Measurements from ENCODE around the gene SEPTIN8.

Gene SEPTIN8

GRCh38 chr5:132777209-132778069, at the start of gene SEPTIN8:
TSS of gene SEPTIN8 (minus strand) at chr5:132777239. CDS start at chr5:132777137, 102 bp downstream.
- DNase-seq (ENCODE audit: low read depth): peak; percentile 34

- no peak for DNase-seq (ENCODE audit: low read depth)
Measured at GRCh38 chr5:132826424-132827082, 49.5 kb upstream of the SEPTIN8 start.

DNA sequence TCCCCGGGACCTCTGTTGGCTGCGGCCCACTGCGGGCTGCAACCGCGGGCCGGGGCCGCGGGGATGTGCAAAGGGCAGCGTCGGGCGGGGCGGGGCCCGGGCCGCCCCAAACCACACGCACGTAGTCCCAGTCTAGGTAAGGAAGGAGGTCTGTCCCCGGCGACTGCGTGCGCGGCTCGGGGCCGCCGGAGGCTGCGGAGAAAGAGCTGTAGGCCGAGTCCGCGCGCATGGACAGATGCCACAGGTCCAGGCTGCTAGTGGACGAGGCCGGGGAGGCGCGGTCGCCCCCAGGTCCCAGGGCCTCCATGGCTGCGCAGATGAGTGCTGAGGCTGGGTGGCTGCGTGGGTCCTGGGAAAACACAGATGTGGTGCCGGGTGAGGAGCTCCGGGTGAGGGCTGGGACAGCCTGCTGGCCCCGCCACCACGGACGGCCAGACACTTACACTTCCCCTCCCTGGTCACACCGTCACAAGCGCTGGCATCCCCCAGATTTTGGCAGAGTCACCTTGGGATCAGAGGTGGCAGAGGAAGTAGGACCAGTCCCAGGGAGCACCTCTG, 48.9 kb upstream of the SEPTIN8 start:
- DNase-seq (ENCODE audit: low read depth): no peak

DNA sequence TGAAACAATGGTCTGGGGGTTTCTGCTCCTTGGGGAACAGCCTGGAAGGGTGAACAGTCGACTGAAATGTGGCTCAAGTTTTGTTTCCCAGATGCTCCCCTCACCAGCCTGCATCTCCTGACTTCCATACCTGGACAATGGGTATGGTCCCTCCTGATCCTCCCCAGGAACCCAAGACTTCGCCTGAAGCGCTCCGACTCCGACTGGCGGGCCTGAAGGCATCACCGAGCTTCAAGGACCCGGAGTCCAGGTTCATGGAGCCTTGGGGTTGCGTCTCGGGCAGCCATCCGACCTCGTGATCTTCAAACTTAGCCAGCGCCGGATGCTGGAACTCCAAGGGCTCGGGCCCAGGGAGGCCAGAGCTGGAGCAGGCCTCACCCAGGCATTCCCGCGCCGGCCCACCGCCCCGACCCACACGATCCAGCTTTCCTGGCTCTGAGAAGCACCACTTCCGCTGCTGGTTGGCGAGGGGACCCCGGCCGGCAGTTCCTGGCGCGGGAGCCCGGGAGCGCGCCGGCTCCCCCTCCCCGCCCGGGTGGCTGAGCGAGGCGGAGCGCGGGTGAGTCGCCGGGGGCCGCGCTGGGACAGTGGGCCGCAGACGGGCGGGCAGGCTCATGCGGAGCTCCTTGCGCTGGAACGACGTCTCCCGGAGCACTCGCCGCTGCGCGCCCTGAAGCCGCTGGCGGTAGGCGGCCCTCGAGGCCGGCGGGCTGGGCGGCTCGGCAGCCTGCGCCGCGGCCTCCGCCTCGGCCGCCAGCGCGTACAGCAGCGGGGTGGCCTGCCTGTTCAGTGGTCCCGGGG, 48.2 kb upstream of the SEPTIN8 start:
- no peak for DNase-seq (ENCODE audit: low read depth)

DNA sequence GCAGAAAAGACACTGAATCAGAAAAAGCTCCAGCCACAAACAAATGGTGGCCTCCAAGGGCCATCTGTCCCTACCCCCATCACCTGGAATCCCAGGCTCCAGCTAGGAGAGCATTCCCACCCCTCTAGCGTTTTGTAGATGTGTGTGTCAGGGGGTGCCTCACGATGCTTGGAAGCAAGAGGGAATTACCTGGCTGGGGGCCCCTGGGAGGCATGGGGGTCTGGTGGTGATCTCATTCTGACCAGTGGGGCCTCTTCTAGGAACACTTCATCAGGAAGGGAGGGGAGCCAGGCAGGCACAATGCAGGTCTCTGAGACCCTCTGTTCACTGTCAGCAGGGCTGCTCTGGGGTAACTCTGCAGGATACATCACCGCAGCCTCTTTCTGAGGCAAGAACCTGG, 47.4 kb upstream of the SEPTIN8 start:
- DNase-seq (ENCODE audit: low read depth): no peak

DNA sequence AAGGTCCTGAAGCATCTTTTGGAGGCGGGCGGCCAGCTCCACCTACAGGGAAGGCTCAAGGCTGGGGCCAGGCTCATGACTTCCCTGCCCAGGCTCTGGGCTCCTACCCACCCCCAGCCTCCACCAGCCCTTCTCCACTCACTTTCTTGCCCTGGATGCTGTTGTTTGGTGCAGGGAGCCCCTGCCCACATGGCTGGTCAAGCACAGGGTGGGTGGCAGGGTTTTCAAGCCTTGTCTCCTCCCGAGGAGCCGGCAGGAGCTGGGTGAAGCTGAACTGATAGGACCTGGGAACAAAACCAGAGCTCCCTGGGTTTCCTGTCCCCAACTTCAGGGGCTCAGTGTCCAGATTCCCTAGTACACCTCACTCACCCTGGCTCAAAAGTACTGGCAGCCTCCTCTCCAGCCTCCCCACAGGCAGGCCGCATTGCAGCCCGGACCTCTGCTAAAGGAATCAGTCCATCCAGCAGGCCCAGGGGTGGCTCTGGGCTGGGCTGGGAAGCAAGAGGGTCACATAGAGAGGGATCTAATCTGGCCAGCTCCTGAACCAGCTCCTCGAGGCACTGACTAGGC, 46.5 kb upstream of the SEPTIN8 start:
- no peak for DNase-seq (ENCODE audit: low read depth)

GRCh38 chr5:132822650-132823480, 45.8 kb upstream of the SEPTIN8 start:
- DNase-seq (ENCODE audit: low read depth): no peak

DNA sequence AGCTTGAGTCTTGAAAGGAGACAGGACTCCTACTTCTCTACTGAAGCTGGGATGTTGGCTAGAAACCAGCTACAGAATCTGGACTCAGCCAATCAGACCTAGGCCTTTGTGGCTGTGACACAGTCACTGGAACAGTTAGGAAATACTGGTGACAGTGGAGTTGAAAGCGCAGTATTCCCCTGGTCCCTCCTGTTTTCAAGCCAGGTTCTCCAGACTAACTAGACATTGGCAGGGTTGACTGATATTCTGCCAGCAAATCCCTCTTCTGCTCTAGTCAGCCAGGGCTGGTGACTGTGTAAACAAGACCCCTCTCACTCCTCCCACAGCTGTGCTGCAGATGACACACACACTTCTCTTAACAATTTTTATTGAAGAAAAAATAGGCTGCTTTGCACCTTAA, 44.8 kb upstream of the SEPTIN8 start:
- no peak for DNase-seq (ENCODE audit: low read depth)

- no peak for DNase-seq (ENCODE audit: low read depth)
Measured at GRCh38 chr5:132821350-132821749, 44.3 kb upstream of the SEPTIN8 start.

DNA sequence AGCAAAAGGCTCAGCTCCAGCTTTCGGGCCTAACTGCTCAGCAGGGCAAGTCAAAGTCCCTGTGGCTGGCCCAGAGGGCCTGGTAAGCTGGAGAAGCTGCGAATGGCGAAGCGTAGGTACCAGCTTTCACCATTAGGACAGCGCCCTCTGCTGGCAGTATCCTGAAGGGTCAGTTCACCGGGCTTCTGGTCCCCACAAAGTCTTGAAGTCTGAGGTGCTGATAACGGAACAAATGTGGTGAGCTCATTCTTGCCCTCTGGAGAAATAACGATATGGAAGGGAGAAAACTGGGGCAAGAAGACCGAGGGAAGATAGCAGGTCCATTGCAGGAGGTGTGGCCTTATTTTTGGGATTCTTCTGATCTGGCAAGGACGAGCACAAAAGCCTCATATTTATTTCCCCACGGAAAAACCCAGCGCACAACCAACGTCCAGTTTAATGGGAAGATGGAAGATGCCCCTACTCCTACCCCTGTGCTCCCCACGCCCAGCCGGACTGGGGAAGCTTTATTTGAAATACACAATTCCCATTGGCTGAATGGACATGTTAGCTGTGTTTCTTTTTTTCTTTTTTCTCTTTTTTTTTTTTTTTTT, 43.2 kb upstream of the SEPTIN8 start:
- peak; percentile 78 for DNase-seq (ENCODE audit: low read depth)

- no peak for DNase-seq (ENCODE audit: low read depth)
Measured at GRCh38 chr5:132819468-132819867, 42.4 kb upstream of the SEPTIN8 start.

GRCh38 chr5:132817011-132817410, 40.0 kb upstream of the SEPTIN8 start:
- DNase-seq (ENCODE audit: low read depth): no peak

DNA sequence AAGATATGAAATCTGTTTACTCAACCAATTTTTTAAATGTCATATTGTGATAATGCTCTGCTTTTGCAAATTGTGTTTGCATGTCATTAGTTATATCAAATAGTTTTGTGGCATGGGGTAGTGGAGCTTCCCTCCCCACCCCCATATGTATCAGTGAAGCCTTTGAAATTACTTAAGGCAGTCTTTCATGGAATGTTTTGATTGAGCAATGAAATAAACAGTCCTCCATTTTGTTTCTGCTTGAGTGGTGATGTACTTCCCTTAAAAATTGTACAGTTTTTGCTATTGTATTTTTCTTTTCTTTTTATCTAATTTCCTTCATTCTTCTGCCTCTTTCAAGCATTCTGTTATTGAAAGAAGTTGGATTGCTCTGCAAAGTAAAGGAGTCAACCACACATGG, 39.5 kb upstream of the SEPTIN8 start:
- DNase-seq (ENCODE audit: low read depth): no peak

DNA sequence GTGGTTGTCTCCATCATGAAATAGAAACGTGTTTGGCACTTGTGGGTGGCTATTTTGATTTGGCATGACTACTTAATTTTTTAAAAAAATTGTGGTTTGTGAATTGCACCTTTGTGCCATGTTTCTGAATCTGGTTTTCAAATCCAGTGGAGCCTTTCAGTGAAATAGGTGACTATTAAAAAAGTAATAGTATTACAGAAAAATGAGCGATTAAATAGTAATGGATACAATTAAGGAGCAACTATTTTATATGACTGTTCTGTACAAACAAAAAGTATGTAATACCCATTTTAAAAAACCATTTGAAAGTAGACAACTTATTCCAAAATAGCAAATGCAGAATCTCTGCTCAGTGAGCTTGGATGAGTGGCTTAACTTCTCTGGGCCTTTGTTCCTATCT, 39.0 kb upstream of the SEPTIN8 start:
- DNase-seq (ENCODE audit: low read depth): no peak

- DNase-seq (ENCODE audit: low read depth): no peak
Measured at GRCh38 chr5:132815454-132815853, 38.4 kb upstream of the SEPTIN8 start.

DNA sequence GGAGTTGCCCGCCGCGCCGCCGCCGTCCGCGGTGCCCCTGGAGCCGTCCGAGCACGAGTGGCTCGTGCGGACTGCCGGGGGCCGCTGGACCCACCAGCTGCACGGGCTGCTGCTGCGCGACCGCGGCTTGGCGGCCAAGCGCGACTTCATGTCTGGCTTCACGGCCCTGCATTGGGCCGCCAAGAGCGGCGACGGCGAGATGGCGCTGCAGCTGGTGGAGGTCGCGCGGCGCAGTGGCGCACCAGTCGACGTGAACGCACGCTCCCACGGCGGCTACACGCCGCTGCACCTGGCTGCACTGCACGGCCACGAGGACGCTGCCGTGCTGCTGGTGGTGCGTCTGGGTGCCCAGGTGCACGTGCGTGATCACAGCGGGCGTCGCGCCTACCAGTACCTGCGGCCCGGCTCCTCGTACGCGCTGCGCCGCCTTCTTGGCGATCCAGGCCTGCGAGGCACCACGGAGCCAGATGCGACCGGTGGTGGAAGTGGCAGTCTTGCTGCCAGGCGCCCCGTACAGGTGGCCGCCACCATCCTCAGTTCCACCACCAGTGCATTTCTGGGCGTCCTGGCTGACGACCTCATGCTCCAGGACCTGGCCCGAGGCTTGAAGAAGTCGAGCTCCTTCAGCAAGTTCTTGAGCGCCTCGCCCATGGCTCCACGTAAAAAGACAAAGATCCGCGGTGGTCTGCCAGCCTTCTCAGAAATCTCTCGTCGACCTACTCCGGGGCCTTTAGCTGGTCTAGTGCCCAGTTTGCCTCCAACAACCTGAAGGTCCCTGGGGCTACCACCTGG, 37.7 kb upstream of the SEPTIN8 start:
- no peak for DNase-seq (ENCODE audit: low read depth)

DNA sequence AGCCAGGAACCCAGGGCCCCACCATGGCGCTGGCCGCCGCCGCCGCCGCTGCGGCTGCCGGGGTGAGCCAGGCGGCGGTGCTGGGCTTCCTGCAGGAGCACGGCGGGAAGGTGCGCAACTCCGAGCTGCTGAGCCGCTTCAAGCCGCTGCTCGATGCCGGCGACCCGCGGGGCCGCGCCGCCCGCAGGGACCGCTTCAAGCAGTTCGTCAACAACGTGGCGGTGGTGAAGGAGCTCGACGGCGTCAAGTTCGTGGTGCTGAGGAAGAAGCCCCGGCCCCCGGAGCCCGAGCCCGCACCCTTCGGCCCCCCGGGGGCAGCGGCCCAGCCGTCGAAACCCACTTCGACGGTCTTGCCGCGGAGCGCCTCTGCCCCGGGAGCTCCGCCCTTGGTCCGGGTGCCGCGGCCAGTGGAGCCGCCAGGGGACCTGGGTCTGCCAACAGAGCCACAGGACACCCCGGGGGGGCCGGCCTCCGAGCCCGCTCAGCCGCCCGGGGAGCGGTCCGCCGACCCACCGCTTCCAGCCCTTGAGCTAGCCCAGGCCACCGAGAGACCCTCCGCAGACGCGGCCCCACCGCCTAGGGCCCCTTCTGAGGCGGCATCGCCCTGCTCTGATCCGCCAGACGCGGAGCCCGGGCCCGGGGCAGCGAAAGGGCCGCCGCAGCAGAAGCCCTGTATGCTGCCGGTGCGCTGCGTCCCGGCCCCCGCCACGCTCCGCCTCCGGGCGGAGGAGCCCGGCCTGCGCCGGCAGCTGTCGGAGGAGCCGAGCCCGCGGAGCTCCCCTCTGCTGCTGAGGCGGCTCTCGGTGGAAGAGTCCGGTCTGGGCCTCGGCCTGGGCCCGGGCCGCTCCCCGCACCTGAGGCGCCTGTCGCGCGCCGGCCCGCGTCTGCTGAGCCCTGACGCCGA, 36.8 kb upstream of the SEPTIN8 start:
- DNase-seq (ENCODE audit: low read depth): no peak

DNA sequence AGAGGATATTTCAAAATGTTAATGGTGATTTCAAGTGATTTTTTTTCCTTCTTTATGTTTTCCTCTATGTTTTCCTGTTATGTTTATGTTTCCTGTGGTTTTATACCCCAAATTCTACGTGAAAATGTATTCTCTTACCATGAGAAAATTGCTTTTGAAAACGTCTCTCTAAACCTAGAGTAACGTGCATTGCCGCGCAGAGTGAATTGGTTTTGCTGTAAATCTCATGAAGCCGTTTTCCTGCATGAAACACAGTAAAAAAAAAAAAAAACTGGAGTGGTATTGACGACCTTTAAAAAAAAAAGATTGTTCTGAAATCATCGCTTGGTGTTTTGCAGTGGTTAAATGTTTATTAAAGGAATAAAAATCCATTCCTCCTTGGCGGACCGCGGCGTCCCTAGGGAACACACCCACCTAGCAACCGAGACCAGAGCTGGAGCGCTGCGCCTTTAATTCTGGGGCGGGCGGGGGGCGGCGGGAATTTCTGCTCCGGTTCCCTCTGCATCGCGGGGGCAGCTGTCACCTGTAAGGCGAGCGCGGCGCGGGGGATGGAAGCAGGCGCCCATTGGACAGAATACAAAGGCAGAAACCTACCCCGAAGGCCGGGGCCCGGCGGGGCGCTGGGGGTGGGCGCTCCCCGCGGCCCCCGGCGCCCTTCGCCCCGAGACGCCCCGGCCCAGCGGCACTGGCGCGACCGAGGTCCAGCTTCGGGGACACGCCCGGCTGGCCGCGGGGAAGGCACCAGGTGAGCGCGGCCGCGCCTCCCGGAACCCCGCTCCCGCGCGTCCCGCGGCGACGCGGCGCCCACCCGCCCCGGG, 36.0 kb upstream of the SEPTIN8 start, which contains the start of gene SOWAHA:
SOWAHA (plus strand) TSS at position 522 of the 818 bp plus-strand sequence. CDS start 320 bp downstream, outside the sequence.
- no peak for DNase-seq (ENCODE audit: low read depth)
